NCI-H2227 treated with DMSO at 0.1 percent for 48 hours (cell line): Measurements from ENCODE around the gene MAPKBP1.
"Not testable (repeated sequence)": the region's sequence is repeated elsewhere in the genome, so short reads cannot be mapped to it uniquely, and the experiment has no call there.

ENCODE experiments used
- DNase-seq: peaks from one replicate; lab custom pipeline; 2025; lab: John Stamatoyannopoulos, UW

The MAPKBP1 gene

GRCh38 chr15:41827880-41828806 is 53.9 kb downstream of the MAPKBP1 start, which contains the start of gene JMJD7:
Gene JMJD7, plus strand, starts transcription at chr15:41828092. Its CDS starts 33 bp downstream, at chr15:41828125.
- DNase-seq, result peak; percentile 77

GRCh38 chr15:41828807-41829141 is 54.5 kb downstream of the MAPKBP1 start:
- DNase-seq, result no peak

- no peak for DNase-seq
These were observed 55.8 kb downstream of the MAPKBP1 start for GRCh38 chr15:41829959-41830646.

GRCh38 chr15:41831291-41831690 is 57.0 kb downstream of the MAPKBP1 start:
- not testable (repeated sequence) for DNase-seq

GRCh38 chr15:41832208-41832607 is 57.9 kb downstream of the MAPKBP1 start:
- no peak for DNase-seq

GRCh38 chr15:41832875-41833274 is 58.6 kb downstream of the MAPKBP1 start:
- DNase-seq, result no peak

GRCh38 chr15:41834096-41834495 is 59.8 kb downstream of the MAPKBP1 start:
- no peak for DNase-seq

- no peak for DNase-seq
These were observed 61.8 kb downstream of the MAPKBP1 start for GRCh38 chr15:41836073-41836472.

GRCh38 chr15:41836713-41837454 is 62.6 kb downstream of the MAPKBP1 start:
- no peak for DNase-seq

GRCh38 chr15:41838400-41838897 is 64.2 kb downstream of the MAPKBP1 start, which contains the start of gene PLA2G4B:
Gene PLA2G4B, plus strand, starts transcription at chr15:41838847. Its CDS starts 67 bp downstream, at chr15:41838914.
- DNase-seq, result no peak

GRCh38 chr15:41839781-41840491 is 65.7 kb downstream of the MAPKBP1 start:
- DNase-seq, result no peak

- no peak for DNase-seq
These were observed 66.4 kb downstream of the MAPKBP1 start for GRCh38 chr15:41840673-41841072.

GRCh38 chr15:41841131-41841530 is 66.8 kb downstream of the MAPKBP1 start:
- no peak for DNase-seq

- DNase-seq, result no peak
These were observed 67.9 kb downstream of the MAPKBP1 start for GRCh38 chr15:41842229-41842628.

GRCh38 chr15:41843571-41843970 is 69.3 kb downstream of the MAPKBP1 start:
- DNase-seq, result no peak

- no peak for DNase-seq
These were observed 70.5 kb downstream of the MAPKBP1 start for GRCh38 chr15:41844814-41845213.

GRCh38 chr15:41847206-41847605 is 72.9 kb downstream of the MAPKBP1 start:
- DNase-seq, result no peak

GRCh38 chr15:41847981-41848380 is 73.7 kb downstream of the MAPKBP1 start:
- no peak for DNase-seq

- DNase-seq, result no peak
These were observed 74.3 kb downstream of the MAPKBP1 start for GRCh38 chr15:41848631-41849030.

GRCh38 chr15:41849204-41849603 is 74.9 kb downstream of the MAPKBP1 start:
- DNase-seq, result no peak

GRCh38 chr15:41849861-41850260 is 75.6 kb downstream of the MAPKBP1 start:
- no peak for DNase-seq
